ENCODE measurements around the gene AMH.
"Not testable (repeated sequence)": the region's sequence is repeated elsewhere in the genome, so short reads cannot be mapped to it uniquely, and the experiment has no call there.

The AMH gene

DNA sequence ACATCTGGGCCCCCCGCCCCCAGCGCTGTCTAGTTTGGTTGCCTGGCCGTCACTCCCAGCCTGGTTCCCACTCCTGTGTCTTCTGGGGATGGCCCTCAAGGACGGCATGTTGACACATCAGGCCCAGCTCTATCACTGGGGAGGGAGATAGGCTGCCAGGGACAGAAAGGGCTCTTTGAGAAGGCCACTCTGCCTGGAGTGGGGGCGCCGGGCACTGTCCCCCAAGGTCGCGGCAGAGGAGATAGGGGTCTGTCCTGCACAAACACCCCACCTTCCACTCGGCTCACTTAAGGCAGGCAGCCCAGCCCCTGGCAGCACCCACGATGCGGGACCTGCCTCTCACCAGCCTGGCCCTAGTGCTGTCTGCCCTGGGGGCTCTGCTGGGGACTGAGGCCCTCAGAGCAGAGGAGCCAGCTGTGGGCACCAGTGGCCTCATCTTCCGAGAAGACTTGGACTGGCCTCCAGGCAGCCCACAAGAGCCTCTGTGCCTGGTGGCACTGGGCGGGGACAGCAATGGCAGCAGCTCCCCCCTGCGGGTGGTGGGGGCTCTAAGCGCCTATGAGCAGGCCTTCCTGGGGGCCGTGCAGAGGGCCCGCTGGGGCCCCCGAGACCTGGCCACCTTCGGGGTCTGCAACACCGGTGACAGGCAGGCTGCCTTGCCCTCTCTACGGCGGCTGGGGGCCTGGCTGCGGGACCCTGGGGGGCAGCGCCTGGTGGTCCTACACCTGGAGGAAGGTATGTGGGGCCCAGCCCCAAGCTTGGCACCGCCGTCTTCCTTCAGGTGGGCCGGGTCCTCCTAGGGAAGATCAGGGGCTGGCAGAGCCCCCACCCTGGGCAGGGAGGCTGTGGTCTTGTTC, at the start of gene AMH:
Gene AMH, plus strand, starts transcription at position 314 of the 857 bp plus-strand sequence. Its CDS starts 10 bp downstream, at position 324.
- no peak for DNase-seq (ENCODE audit: low read depth, low spot score)

DNA sequence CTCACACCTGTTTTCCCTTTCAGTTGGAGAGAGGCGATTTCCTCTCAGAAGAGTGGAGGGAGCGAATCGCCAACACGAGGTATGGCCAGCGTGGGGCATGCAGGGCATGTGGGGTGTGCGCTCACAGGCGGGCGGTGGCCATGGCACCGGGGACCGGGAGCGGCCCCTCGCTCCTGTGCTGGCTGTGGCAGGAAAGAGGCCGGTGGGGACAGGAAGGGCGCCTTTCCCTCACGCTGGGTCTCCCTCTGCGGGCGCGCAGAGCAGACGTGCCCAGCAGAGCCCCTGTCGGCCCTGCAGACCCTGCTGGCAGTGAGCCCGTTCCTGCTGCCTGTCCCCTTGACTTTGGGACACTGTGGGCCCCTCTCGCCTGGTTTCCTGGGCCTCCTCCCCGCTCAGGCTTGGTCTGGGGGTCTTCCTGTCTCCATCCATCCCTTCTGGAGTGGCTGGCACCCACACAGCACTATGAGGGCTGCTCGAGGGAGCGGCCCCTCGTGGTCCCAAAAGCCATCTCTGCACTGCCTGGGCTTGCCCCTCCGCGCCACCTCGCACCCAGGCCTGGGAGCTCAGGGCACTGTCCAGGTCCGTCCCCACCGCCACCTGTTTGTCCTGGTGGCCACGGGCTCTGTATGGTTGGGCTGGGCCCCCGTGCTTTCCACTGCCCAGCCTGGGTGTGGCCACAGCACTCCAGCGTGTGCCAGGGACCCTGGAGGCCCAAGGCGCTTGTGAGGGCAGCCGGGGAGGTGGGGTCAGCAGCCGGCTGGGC, 49.1 kb upstream of the AMH start:
- no peak for DNase-seq (ENCODE audit: low read depth, low spot score)

DNA sequence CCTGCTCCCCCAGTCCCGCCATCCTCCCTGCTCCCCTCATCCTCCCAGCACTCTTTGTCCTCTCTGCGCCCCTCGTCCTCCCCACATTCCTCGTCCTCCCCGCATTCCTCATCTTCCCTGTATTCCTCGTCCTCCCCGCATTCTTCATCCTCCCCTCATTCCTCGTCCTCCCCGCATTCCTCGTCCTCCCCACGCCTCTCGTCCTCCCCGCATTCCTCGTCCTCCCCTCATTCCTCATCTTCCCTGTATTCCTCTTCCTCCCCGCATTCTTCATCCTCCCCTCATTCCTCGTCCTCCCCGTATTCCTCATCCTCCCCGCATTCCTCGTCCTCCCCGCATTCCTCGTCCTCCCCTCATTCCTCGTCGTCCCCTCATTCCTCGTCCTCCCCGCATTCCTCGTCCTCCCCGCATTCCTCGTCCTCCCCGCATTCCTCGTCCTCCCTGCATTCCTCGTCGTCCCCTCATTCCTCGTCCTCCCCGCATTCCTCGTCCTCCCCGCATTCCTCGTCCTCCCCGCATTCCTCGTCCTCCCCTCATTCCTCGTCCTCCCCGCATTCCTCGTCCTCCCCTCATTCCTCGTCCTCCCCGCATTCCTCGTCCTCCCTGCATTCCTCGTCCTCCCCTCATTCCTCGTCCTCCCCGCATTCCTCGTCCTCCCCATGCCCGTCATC, 48.4 kb upstream of the AMH start:
- not testable (repeated sequence) for DNase-seq (ENCODE audit: low read depth, low spot score)

DNA sequence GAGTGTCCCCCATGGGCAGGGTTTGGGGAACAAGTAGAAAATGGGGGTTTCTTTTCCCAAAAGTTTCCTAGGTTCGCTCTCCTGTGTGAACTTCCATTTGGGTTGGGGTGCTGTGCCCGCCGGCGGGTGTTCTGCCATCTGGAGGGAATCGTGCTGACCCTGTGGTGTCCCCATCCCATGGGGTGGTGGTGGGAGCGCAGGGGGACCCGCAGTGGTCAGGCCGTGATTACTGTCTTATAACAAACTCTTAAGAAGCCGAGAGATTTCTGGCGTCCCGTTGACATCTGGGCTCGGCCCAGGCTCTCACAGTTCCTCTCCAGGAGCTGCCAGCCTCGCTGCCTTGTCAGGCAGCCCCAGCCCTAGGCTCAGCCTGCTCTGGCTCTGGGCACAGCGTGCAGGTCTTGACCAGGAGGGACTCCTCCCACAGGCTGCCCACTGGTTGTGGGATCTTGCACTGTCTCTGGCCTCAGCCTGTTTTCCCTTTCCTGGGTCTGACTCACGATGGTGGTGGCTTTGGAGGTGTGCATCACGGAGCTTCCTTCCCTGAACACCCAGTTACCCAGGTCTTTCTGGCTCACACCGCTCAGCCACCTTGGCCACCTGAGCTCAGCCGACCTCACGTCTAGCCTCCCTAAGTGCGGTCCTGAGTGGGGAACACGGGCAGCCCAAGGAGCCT, 47.5 kb upstream of the AMH start:
- DNase-seq (ENCODE audit: low read depth, low spot score): no peak

DNA sequence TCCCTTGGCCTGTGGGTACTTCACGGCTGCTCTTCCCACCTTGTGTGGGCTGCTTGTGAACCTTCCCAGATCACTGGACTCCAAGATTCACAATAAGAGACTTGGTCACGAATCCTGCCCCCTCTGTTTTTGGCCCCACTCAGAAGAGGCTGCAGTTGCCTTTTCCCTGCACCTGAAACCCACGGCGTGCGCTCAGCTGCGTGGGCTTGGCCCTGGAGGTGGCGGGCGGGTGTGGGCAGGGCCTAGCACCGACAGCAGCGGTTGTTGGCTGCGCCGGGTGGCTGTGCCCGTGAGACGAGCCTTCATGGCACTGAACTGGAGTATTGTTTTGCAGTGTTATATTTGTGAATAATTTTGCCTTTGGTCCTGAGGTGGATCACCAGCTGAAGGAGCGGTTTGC, 46.8 kb upstream of the AMH start:
- DNase-seq (ENCODE audit: low read depth, low spot score): no peak

DNA sequence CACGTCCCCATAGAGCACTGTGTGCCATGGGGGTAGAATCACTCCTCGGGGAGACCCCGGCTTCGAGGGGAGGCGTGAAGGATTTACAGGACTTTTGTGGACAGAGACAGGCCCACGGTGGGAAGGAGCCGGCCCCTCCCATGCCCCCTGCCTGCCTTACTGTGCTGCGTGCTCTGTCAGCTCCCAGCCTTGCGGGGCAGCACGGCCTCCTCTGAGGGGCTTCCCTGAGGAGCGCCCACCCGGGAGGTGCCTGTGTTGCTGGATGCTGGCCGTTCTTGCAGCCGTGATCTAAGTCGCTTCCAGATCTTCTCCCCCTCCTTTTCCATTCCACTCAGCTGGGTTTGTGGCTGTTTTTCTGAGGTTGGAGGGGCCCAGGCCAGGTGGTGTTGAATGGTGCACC, 42.1 kb upstream of the AMH start:
- DNase-seq (ENCODE audit: low read depth, low spot score): no peak

DNA sequence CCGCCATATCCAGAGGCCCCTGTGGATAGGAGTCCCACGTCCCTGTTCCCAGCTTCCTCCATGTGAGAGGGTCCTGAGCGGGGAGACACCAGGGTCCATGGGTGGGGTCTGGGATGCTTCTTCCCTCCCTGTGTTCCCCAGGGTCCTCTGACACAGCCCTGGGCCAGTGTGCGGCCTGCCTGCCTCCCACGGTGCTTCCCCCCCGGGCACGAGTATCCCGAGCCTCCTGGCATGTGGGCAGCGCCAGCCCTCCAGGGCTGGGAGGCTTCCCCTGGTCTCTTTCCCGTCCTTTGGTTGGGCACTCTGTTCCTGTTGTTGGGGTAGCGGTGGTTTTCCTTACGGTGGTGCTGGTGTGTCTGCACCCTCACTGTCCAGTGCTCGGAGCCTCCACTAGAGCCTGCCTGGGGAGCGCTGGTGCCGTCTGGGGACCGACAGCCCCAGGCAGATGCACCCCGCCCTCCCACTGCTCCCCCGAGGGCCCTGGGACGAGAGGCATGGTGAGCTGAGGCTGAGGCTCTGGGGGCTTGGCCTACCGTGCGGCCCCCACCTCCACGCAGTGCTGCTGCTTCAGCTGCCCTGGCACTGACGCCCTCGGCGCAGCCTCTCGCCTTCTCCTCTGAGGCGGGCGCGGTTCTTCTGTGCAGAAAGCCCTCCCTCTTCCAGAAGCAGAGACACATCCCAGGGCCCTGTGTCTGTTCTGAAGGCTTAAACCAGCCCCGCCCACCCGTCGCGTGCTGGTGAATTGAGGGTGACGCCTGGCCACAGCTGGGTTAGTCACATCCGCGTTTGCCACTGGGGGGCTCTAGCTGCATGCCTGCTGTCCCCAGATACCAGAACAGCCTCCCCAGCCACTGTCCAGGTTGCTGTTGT, 40.9 kb upstream of the AMH start:
- DNase-seq (ENCODE audit: low read depth, low spot score): peak; percentile 32

DNA sequence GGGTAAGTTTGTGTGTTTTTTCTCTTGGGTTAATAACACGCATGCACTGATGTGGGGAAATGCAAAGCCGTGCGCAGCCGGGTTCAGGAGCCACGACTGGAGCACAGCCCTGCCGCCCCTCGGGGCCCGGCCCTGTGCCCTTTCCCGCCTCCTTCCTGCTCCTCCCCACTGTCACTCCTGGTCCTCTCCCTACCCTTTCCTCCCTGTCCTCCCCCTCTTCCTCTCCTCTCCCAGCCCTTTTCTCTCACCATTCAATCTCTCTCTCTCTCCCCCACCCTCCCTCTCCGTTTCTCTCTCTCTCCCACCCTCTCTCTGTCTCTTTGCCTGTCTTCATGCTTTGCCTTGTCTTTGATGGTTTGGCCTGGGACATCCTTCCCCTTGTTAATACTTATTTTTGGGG, 40.1 kb upstream of the AMH start:
- no peak for DNase-seq (ENCODE audit: low read depth, low spot score)

DNA sequence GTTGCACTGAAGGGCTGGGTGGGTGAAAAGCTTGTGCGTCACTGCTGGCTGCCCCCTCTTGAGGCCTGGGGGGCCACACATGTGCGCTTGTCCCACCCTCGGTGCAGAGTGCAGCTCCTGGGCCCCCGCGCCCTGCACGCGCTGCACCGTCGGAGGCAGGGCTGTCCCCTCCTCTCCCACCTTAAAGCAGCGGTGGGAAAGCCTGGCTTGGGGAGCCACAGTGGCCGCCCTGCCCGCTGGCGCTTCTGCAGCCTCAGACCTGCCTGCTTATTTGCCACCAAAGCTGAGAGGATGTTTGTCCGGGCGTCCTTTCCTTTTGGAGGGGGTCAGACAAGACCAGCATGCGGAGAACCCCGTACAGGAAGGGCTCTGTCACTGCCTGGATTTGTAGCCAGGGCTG, 39.7 kb upstream of the AMH start:
- no peak for DNase-seq (ENCODE audit: low read depth, low spot score)

DNA sequence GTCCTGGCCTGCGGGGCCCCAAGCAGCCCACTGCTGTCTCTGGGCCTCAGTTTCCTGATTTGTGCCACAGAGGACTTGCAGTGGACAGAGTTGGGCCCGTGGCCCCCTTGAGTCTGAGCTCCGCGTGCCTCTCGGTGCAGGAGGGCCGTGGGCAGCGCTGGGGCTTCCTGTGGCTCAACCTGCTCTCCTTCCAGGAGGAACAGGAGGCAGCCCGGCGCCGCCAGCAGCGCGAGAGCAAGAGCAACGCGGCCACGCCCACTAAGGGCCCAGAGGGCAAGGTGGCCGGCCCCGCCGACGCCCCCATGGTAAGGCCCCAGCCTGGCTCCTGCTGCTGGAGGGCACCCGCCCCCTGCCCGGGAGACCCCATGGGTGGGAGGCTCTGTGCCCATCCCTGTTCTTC, 38.9 kb upstream of the AMH start:
- no peak for DNase-seq (ENCODE audit: low read depth, low spot score)

DNA sequence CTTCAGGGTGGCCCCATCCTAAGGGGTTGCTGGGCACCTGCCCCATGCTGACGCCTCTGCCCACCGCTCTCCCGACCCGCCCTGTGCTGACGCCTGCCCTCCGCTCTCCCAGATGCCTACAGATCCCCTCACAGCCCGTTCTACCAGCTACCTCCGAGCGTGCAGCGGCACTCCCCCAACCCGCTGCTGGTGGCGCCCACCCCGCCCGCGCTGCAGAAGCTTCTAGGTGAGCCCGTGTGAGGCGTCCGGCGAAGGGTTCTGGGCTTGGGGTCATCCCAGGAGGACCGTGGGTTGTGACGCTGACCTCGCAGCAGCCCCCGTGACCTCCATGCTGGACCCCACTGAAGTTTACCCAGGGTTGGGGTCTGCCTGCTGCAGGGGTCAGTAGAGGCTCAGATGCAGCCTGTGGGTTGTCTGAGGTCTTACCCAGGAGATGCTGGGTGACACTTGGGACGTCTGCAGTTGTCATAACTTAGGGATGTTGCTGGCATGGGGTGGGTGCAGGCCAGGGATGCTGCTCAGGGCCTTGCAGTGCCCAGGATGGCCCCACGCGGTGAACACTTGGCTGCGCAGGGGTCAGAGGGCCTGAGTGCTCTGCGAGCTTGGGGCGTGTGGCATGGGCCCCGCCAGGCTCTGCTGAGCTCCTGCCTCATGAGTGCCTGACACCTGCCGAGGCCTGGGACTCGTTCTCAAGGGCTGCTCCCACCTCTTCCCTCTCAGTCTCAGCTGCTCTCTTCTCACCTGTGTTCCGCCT, 38.0 kb upstream of the AMH start:
- DNase-seq (ENCODE audit: low read depth, low spot score): no peak

DNA sequence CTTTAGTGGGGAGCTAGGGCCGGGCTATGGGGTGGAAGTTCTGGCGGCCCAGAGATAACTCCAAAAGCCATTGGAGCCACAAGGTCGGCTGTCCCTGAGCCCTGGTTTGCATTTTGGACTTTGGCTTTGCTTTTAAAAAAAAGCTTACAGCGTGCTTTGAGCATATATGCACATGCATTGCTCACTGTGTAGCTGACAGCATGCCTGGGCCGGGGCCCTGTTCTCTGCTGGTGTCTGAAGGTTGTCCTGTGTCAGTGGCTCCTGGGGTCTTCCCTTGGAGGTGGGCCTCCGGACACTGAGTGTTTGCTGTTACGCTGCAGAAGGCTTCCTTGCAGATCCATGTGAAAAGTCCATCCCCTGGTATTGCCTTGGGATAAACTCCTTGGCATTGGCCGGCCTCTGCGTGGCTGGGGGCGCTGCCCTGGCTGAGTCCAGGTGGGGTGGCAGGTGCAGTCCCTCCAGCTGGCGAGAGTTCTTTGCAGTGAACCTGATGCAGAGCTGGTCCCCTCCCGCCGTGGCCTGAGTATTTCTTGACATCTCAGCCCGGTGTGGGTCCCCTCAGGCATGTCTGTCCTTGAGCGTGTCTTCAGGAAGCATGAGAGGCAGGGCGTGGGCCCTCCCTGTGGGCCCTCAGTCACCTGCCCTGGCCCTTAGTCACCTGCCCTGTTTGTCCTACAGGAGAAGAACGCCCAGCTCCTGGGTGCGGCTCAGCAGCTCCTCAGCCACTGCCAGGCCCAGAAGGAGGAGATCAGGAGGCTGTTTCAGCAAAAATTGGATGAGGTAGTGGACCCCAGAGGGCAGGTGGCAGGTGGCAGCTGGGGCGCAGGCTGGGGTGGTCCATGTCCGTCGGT, 36.0 kb upstream of the AMH start:
- DNase-seq (ENCODE audit: low read depth, low spot score): no peak

DNA sequence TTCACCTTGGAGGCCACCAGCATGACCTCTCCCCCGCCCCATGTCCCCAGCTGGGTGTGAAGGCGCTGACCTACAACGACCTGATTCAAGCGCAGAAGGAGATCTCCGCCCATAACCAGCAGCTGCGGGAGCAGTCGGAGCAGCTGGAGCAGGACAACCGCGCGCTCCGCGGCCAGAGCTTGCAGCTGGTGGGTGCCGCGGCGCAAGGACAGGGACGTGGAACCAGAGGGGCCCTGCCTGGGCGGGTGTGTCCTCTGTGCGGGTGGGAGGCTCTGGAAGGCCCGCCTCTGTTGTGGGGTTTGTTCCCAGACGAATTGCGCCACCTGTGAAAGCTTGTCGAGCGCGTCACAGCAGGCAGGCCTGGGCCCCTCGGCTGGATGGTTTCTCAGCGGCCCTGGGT, 35.3 kb upstream of the AMH start:
- DNase-seq (ENCODE audit: low read depth, low spot score): no peak

DNA sequence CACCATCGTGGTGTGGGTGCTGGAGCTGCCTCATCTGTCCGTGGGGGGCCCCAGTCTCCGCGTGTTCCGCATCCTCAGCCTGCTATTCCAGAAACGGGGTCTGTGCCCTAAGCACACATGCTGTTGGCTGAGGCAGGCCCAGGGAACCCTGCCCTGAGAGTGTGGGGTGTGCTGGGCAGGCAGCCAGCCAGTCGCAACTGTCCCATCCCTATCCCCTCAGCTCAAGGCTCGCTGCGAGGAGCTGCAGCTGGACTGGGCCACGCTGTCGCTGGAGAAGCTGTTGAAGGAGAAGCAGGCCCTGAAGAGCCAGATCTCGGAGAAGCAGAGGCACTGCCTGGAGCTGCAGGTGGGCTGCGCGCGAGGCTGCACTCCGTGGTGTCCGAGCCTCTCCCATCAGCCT, 34.9 kb upstream of the AMH start:
- no peak for DNase-seq (ENCODE audit: low read depth, low spot score)

DNA sequence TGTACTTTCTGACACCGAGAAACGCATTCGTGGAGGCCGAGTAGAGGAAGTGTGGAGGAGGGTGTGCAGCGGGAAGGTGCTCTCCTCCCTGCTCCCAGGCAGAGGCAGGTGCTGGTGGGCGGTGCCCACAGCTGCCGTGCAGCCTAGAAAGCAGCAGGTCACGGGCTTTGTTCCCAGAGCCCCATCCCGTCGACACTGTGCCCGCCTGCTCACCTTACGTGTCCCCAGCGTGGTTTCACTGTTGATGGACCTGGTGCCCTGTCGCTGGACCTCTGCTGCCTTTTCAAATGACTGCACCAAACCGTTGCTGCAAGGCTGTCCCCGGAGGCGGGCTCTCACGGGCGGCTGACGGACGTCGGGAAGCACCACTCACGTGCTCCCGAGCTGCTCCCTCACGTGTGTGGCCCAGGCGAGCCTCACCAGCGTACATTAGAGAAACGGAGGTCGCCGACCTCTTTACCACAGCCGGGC, 33.8 kb upstream of the AMH start:
- no peak for DNase-seq (ENCODE audit: low read depth, low spot score)

DNA sequence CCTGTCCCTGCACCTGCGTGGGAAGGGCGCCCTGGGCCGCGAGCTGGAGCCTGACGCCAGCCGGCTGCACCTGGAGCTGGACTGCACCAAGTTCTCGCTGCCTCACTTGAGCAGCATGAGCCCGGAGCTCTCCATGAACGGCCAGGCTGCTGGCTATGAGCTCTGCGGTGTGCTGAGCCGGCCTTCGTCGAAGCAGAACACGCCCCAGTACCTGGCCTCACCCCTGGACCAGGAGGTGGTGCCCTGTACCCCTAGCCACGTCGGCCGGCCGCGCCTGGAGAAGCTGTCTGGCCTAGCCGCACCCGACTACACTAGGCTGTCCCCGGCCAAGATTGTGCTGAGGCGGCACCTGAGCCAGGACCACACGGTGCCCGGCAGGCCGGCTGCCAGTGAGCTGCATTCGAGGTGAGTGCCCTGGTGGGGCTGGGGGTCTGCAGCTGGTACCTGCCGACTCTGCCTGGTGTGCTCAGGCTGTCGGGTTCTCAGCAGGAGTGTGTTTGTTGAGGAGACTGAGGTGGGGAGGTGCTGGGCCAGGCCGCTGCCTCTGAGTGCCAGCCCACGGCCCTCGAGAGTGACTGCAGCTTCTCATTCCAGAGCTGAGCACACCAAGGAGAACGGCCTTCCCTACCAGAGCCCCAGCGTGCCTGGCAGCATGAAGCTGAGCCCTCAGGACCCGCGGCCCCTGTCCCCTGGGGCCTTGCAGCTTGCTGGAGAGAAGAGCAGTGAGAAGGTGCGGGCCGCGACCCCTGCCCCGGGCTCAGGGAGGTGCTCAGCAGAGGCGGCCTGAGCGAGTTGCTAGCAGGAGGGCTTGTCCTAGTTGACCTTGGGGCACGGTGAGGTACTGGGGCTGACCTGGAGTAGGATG, 32.5 kb upstream of the AMH start:
- no peak for DNase-seq (ENCODE audit: low read depth, low spot score)

DNA sequence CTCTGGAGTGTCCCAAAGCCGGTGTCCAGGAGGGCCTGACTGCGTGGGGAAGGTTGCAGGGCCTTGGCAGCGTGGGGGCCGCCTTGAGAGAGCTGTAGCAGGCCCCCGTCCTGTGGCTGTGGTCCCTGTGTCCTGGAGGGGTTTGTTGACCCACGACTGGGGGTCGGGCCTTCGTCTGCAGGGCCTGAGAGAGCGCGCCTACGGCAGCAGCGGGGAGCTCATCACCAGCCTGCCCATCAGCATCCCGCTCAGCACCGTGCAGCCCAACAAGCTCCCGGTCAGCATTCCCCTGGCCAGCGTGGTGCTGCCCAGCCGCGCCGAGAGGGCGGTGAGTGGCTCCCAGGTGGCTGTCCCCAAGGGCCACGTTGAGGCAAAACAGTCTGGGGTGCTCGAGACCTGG, 31.5 kb upstream of the AMH start:
- no peak for DNase-seq (ENCODE audit: low read depth, low spot score)

DNA sequence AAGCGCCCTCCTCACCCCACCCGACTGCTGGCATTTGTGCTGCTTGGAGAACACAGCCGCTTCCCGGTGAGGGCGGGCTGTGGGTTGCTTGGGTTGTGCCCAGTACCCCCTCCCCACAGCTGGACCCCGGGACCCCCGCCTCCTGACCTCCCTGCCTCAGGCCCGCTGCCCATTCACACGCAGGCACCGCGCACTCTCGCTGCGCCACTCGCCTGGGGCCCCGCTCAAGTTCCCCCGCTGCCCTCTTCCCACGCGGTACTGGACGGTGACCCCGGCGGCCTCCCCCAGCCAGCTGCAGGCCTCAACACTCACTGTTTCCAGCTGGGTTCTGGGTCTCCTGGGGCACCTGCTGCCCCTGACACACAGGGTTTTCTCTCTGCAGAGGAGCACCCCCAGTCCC, 29.4 kb upstream of the AMH start:
- DNase-seq (ENCODE audit: low read depth, low spot score): no peak
